NCI-H524 treated with DMSO at 0.1 percent for 48 hours (cell line): Measurements from ENCODE around the gene ATP2A1.
A peak's percentile ranks its signal among the peaks of the same experiment; 100 is the strongest.
"Not testable (repeated sequence)": the region's sequence is repeated elsewhere in the genome, so short reads cannot be mapped to it uniquely, and the experiment has no call there.

Experiments
- DNase-seq: peaks from one replicate; lab custom pipeline; 2025; lab: John Stamatoyannopoulos, UW

The ATP2A1 gene

GRCh38 chr16:28910086-28911031, 32.1 kb downstream of the ATP2A1 start:
- no peak for DNase-seq

- DNase-seq: no peak
These were observed 34.3 kb downstream of the ATP2A1 start for GRCh38 chr16:28912558-28912957.

GRCh38 chr16:28913946-28914724, 35.8 kb downstream of the ATP2A1 start:
- no peak for DNase-seq

- no peak for DNase-seq
These were observed 36.9 kb downstream of the ATP2A1 start for GRCh38 chr16:28915181-28915580.

- DNase-seq: no peak
These were observed 38.8 kb downstream of the ATP2A1 start for GRCh38 chr16:28917095-28917494.

- no peak for DNase-seq
These were observed 40.4 kb downstream of the ATP2A1 start for GRCh38 chr16:28918698-28919097.

- no peak for DNase-seq
These were observed 44.9 kb downstream of the ATP2A1 start for GRCh38 chr16:28923231-28923587.

- no peak for DNase-seq
These were observed 45.5 kb downstream of the ATP2A1 start for GRCh38 chr16:28923652-28924398.

GRCh38 chr16:28924399-28924761, 46.1 kb downstream of the ATP2A1 start:
- no peak for DNase-seq

- DNase-seq: peak; percentile 28
These were observed 46.6 kb downstream of the ATP2A1 start, which contains the start of gene RABEP2 for GRCh38 chr16:28924762-28925385. Gene RABEP2 (minus strand): TSS chr16:28925238. CDS start chr16:28925163, 75 bp downstream.

GRCh38 chr16:28925386-28926228, 47.3 kb downstream of the ATP2A1 start:
- peak; percentile 14 for DNase-seq

- DNase-seq: not testable (repeated sequence)
These were observed 48.0 kb downstream of the ATP2A1 start for GRCh38 chr16:28926284-28926683.

- DNase-seq: no peak
These were observed 49.5 kb downstream of the ATP2A1 start for GRCh38 chr16:28927815-28928214.

GRCh38 chr16:28930203-28930602, 51.9 kb downstream of the ATP2A1 start:
- DNase-seq: no peak

GRCh38 chr16:28930652-28931051, 52.4 kb downstream of the ATP2A1 start:
- DNase-seq: peak; percentile 86

GRCh38 chr16:28931801-28932225, 53.5 kb downstream of the ATP2A1 start, which contains the start of gene CD19:
Gene CD19 (plus strand): TSS chr16:28931971. CDS start chr16:28932001, 30 bp downstream.
- no peak for DNase-seq

- DNase-seq: peak; percentile 79
These were observed 54.3 kb downstream of the ATP2A1 start for GRCh38 chr16:28932339-28933141.

GRCh38 chr16:28933171-28933570, 54.9 kb downstream of the ATP2A1 start:
- DNase-seq: no peak

GRCh38 chr16:28935346-28935745, 57.1 kb downstream of the ATP2A1 start:
- no peak for DNase-seq
